ENCODE data around the gene SDK1. TPM values are rescaled to one million over a fixed set of nuclear protein-coding genes. Genes with fewer than 3 reads are reported as not detected.
"Not testable (repeated sequence)": the region's sequence is repeated elsewhere in the genome, so short reads cannot be mapped to it uniquely, and the experiment has no call there.

SDK1 gene
- total RNA-seq, 2 experiments from 2014 or later = 0.10 to 0.17 TPM

DNA sequence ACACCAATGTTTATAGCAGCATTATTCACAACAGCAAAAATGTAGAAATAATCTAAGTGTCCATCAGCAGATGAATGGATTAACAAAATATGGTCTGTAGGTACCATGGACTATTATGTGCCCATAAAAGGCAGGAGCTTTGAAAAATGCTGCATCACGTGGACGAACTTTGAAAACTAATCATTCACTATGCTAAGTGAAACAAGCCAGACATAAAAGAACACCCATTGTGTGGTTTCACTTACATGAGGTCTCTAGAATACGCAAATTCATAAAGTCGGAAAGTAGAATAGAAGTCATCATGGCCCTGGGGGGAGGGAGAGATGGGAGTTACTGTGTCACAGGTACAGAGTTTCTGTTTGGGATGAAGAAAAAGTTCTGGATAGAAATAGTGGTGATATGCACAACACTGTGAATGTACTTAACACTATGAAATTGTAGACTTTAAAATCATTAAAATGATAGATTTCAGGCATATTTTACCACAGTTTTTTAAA is 377.3 kb downstream of the SDK1 start:
- Mint-ChIP-seq H3K27ac (no peak overlapping the region), H3K9me3 (no peaks in the 10 kb centered on the region), H3K36me3 (ENCODE audit: low read depth) (no peaks in the 10 kb centered on the region), H3K4me3 (no peak overlapping the region), H3K27me3 (no peaks in the 10 kb centered on the region), H3K4me1 (no peaks in the 10 kb centered on the region)
- POLR2A ChIA-PET = no interaction called here
- CTCF ChIA-PET = no interaction called here
- DNase-seq = no peak

DNA sequence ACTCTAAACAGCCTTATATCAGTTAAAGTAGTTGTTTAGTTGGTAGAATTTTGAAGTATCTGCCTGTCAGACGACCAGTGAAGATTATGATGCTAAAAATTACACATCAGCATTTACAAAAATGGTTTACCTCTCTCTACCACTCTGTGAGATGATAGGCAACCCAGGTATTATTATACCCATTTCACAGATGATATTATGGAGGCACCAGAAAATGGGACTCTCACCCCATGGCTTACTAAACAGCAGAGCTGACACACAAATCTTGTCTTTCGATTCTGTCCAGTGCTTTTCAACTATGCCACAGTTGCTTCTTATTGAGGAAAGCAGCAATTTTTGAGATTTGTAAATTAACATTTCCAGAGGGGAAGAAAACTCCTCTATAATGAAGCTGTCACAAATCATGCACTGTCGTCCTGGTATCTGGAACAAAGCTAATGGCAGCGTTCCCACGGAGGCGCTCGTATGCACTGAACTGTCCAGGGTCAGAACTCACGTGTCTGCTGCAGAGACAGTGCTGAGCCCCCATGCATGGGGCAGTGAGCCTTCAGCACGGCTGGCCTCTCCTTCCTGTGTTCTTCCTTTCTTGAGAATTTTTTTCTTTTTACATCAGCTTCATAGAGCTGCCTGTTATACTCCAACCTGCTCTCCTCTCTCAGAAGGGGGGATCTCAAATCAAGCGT is 381.1 kb downstream of the SDK1 start:
- no peak for DNase-seq
- Mint-ChIP-seq H3K4me3 (no peak overlapping the region), H3K4me1 (no peaks in the 10 kb centered on the region), H3K27me3 (no peaks in the 10 kb centered on the region), H3K27ac (no peak overlapping the region), H3K9me3 (no peaks in the 10 kb centered on the region), H3K36me3 (ENCODE audit: low read depth) (no peaks in the 10 kb centered on the region)
- ChIA-PET CTCF (interaction anchor here (1.1 to 1.9 kb wide), 2 partner anchors 9 to 293 kb away, joined by 3 to 5 read pairs; no protein-coding TSS in a partner anchor), POLR2A (no interaction called here)

DNA sequence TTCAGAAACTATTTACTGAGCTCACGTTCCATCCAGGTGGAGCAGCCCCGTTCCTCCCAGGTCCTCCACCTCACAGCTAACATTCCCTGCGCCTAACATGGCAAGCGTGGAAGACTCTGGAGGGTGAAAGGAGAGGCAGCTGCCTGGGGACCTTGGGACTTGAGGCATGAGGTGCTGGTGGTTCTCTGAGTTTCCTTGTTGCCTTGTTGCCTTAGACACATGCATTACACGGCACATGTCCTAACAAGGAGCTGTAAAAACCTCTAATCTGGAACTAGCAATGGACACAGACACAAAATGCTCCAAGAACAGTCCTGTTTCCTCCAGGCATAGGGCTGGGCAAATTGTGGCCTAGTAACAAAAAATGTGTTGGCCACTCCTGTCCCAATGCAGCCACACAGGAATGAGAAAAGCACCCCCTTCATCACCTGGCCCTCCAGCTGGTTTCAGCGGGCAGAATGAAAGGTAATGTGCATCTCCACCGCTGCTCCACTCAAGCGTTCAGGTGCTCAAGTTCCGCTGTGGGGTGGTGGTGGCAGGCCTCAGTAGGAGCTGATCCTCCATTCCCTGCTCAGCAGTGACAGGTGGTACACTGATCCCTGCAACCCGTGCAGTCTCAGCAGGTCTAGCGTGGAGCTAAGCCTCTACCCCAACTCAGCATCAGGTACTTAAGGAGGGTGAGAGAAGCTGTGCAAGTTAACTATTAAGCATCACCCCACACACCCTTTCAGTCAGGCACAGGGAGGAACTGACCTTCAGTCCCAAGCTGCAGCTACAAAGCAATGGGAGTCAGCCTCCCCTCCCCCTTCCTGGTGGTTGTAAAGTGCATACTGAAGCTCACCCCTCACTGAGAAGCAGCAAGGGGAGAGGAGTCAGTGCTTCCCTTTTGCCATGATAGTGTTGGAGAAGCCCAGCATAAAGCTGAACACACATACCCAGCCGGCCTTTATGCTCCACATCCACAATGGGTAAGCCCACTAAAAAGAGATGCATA is 382.8 kb downstream of the SDK1 start:
- no peaks in the 10 kb centered on the region for H3K4me1 Mint-ChIP-seq
- no peaks in the 10 kb centered on the region for H3K9me3 Mint-ChIP-seq
- ChIA-PET CTCF (interaction anchor here (1.9 kb wide), 1 partner anchor 11 kb away, joined by 5 read pairs; no protein-coding TSS in a partner anchor), POLR2A (no interaction called here)
- H3K36me3 Mint-ChIP-seq (ENCODE audit: low read depth) = no peaks in the 10 kb centered on the region
- no peak overlapping the region for H3K27ac Mint-ChIP-seq
- no peak overlapping the region for H3K4me3 Mint-ChIP-seq
- no peak for DNase-seq
- no peaks in the 10 kb centered on the region for H3K27me3 Mint-ChIP-seq

DNA sequence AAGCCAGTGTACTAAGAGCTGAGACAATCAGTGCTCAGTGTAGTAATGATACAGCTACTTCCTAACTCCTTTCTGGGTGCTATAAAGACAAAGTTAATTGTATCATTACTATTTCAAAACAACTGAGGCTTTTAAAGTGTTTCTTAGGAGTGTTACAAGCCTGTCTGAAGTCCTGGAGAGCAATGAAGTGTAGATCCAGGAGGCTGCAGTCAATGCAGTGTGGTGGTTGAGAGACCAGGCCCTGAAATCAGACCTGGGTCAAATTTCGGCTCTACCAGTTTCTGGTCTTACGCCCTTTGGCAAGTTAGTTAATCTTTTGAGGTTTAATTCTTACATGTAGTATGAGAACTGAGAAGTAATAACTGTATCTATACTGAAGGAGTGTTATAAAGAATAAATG is 387.0 kb downstream of the SDK1 start:
- Mint-ChIP-seq H3K36me3 (ENCODE audit: low read depth) (no peaks in the 10 kb centered on the region), H3K9me3 (no peaks in the 10 kb centered on the region), H3K4me3 (no peak overlapping the region), H3K27ac (no peak overlapping the region), H3K4me1 (no peaks in the 10 kb centered on the region), H3K27me3 (no peaks in the 10 kb centered on the region)
- CTCF ChIA-PET = no interaction called here
- POLR2A ChIA-PET = no interaction called here
- no peak for DNase-seq

DNA sequence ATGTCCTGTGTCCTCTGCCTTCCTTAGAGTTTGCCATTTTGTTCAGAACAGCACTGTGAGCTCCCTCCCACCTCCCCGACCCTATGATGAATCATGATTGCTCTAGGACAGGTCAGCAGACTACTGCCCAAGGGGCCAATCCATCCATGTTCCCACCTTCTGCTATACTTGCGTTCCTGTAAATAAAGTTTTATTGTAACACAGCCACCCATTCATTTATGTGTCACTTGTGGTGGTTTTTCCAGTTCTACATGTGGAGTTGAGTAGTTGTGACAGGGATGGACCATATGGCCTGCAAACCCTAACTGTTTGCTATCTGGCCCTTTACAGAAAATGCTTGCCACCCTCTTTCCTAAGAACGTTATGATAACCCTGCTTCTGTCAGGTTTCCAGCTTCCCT is 387.8 kb downstream of the SDK1 start:
- ChIA-PET CTCF (no interaction called here), POLR2A (no interaction called here)
- Mint-ChIP-seq H3K9me3 (no peaks in the 10 kb centered on the region), H3K27me3 (no peaks in the 10 kb centered on the region), H3K36me3 (ENCODE audit: low read depth) (no peaks in the 10 kb centered on the region), H3K4me3 (no peak overlapping the region), H3K27ac (no peak overlapping the region), H3K4me1 (no peaks in the 10 kb centered on the region)
- no peak for DNase-seq

DNA sequence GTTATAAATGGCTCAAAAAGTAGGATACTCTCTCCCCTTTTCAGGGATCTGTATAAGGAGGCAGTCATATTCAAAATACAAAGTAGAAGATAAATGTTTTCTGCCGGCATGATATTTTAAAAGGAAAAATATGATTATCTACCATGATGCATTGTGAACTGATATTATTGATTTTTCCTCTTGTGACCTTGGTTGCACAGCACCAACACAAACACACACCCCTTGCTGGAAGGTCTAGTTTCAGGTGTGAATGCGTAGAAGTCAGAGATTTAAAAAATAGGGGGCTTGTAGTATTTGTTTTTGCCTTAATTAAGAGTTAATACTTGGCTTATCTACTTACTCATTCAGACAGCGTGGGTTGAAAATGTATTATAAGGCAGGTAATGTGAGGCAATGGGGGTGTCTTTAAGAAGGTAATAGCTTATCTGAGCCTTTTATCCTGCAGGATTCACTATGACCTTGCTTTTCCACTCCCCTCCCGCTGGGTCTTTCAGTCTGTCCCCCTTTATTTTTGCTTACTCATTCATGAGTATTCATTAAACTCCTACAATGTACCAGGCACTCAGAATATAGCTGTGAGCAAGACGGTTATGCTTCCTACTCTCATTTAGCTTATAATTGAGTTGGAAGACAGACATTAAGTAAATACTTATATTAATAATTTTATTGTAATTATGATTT is 390.6 kb downstream of the SDK1 start:
- H3K27ac Mint-ChIP-seq = no peak overlapping the region
- H3K4me1 Mint-ChIP-seq = no peaks in the 10 kb centered on the region
- H3K4me3 Mint-ChIP-seq = no peak overlapping the region
- no peaks in the 10 kb centered on the region for H3K27me3 Mint-ChIP-seq
- no peaks in the 10 kb centered on the region for H3K36me3 Mint-ChIP-seq (ENCODE audit: low read depth)
- ChIA-PET CTCF (no interaction called here), POLR2A (no interaction called here)
- H3K9me3 Mint-ChIP-seq = no peaks in the 10 kb centered on the region
- DNase-seq = no peak

DNA sequence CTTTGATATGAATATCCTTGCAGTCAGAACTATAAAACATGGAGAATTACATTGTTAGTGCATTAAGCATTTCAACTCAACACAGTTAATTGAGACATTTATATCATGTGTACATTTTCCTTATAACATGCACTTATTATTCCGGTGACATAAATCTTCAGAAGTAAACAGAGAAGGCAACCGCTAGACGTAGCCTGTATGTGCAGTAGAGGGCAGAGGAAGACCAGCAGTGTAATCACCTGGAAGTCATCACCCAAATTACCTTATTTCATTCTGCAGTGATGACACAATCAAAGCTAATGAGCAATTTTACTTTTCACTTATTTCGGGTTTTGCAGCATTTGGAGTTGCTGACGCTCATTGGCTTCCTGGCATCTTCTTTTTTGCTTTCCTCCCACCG is 394.6 kb downstream of the SDK1 start:
- CTCF ChIA-PET = no interaction called here
- Mint-ChIP-seq H3K9me3 (no peaks in the 10 kb centered on the region), H3K4me1 (peaks cover 10% of the 10 kb centered on the region), H3K4me3 (no peak overlapping the region), H3K27me3 (no peaks in the 10 kb centered on the region), H3K36me3 (ENCODE audit: low read depth) (no peaks in the 10 kb centered on the region), H3K27ac (no peak overlapping the region)
- no peak for DNase-seq
- POLR2A ChIA-PET = no interaction called here

DNA sequence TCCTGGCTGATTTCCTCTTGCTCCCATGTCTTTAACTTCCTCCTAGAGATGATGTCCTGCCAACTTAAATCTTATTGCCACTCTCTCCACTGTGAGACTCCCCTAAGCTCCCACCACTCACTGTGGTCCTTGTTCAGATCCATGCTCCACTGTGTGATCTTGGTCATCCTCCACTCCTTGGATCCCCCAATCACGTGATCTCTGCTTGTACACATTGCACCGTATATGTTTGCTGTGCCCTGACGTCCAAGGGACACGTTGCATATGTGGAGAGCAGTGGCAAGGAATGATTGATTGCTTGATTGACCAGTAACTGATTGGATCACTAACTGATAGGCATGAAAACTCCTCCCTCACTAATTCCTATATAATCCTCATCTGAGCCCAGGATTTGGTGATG is 395.1 kb downstream of the SDK1 start:
- Mint-ChIP-seq H3K4me3 (no peak overlapping the region), H3K36me3 (ENCODE audit: low read depth) (no peaks in the 10 kb centered on the region), H3K27me3 (no peaks in the 10 kb centered on the region), H3K9me3 (no peaks in the 10 kb centered on the region), H3K4me1 (peaks cover 10% of the 10 kb centered on the region), H3K27ac (no peak overlapping the region)
- CTCF ChIA-PET = no interaction called here
- POLR2A ChIA-PET = no interaction called here
- DNase-seq = no peak

DNA sequence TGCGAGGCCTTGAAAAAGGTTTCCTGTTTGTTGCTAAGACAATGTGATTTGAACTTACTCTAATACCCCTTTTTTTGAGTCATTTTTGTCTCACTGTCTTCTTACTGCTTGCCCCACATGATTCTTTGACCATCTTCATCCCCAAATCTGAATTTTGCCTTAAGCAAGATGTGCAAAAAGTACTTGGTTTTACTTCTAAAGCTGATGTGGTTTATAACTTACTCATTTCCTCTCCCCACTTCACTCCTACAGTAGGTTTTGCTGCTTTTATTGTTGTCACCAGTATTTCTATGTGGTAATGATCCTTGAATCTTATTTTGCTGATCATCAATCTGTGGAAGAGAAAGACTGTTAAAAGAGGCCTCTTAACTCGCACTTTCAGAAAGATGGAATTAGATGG is 396.4 kb downstream of the SDK1 start:
- no peaks in the 10 kb centered on the region for H3K36me3 Mint-ChIP-seq (ENCODE audit: low read depth)
- H3K27me3 Mint-ChIP-seq = no peaks in the 10 kb centered on the region
- H3K27ac Mint-ChIP-seq = no peak overlapping the region
- H3K4me1 Mint-ChIP-seq = peaks cover 10% of the 10 kb centered on the region
- DNase-seq = no peak
- H3K9me3 Mint-ChIP-seq = no peaks in the 10 kb centered on the region
- H3K4me3 Mint-ChIP-seq = no peak overlapping the region
- CTCF ChIA-PET = no interaction called here
- POLR2A ChIA-PET = interaction anchor here (0.6 kb wide), 1 partner anchor 55 kb away, joined by 3 read pairs; no protein-coding TSS in a partner anchor

DNA sequence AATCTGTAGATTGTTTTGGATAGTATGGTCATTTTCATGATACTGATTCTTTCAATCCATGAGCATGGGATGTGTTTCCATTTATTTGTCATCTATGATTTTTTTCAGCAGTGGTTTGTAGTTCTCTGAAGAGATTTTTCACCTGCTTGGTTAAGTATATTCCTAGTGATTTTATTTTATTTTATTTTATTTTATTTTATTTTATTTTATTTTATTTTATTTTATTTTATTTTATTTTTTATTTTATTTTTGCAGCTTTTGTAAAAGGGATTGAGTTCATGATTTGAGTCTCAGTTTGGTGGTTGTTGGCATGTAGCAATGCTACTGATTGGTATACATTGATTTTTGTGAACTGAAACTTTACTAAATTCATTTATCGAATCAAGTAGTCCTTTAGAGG is 404.2 kb downstream of the SDK1 start:
- Mint-ChIP-seq H3K36me3 (ENCODE audit: low read depth) (no peaks in the 10 kb centered on the region), H3K27me3 (peaks cover 2% of the 10 kb centered on the region), H3K4me1 (no peaks in the 10 kb centered on the region), H3K4me3 (no peak overlapping the region), H3K27ac (no peak overlapping the region), H3K9me3 (peaks cover 6% of the 10 kb centered on the region)
- ChIA-PET CTCF (no interaction called here), POLR2A (no interaction called here)
- no peak for DNase-seq

DNA sequence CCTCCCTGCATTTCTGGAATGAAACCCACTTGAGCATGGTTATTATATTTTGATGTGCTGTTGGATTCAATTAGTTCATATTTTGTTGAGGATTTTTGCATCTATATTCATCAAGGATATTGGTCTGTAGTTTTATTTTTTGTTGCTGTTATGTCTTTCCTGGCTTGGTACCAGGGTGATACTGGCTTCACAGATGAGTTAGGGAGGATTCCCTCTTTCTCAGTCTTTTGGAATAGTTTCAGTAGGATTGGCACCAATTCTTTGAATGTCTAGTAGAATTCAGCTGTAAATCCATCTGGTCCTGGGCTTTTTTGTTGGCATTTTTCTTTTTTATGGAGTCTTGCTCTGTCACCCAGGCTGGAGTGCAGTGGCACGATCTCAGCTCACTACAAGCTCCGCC is 405.0 kb downstream of the SDK1 start:
- H3K27ac Mint-ChIP-seq; H3K4me1 Mint-ChIP-seq; H3K36me3 Mint-ChIP-seq (ENCODE audit: low read depth); POLR2A ChIA-PET; H3K9me3 Mint-ChIP-seq; H3K27me3 Mint-ChIP-seq; DNase-seq; CTCF ChIA-PET; H3K4me3 Mint-ChIP-seq: not testable (repeated sequence)

DNA sequence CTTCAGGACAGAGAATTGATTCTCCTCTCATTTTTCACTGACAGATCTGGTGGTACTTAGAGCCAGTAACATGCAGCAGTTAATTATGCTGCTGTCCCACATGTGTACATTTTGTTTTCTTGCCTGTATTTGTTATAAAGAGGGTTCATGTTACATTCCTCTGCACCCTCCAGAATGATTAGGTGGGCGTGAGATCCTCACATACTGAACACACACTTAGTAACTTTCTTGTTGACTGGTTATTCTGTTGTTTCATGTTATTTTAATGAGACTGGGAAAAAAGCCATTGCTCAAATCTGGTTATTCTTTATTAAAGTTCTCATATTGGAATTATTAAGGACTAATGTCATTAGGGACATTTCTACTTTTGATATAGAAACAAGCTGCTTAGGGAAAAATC is 409.1 kb downstream of the SDK1 start:
- H3K27ac Mint-ChIP-seq = no peak overlapping the region
- H3K4me3 Mint-ChIP-seq = no peak overlapping the region
- ChIA-PET POLR2A (no interaction called here), CTCF (no interaction called here)
- peaks cover 2% of the 10 kb centered on the region for H3K27me3 Mint-ChIP-seq
- H3K36me3 Mint-ChIP-seq (ENCODE audit: low read depth) = no peaks in the 10 kb centered on the region
- peaks cover 6% of the 10 kb centered on the region for H3K9me3 Mint-ChIP-seq
- no peaks in the 10 kb centered on the region for H3K4me1 Mint-ChIP-seq
- DNase-seq = no peak

DNA sequence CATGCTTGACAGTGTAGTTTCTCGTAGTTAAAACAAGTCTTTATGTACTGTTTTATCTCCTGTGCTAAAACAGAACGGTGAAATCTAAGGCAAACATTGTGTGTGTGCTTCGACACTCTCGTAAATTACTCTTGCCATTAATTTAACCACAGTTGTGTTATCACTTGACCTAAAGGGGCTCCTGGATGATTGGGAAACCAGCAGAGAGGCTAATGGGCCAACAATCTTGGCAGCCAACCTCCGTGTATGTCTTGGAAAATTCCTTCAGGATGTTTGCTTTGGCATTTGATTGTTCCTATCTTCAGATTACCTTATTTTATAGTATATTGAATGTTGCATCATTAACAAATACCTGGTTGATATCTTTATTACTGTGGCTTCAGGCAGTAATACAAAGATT is 409.5 kb downstream of the SDK1 start:
- Mint-ChIP-seq H3K9me3 (peaks cover 6% of the 10 kb centered on the region), H3K27me3 (peaks cover 2% of the 10 kb centered on the region), H3K4me3 (no peak overlapping the region), H3K4me1 (no peaks in the 10 kb centered on the region), H3K36me3 (ENCODE audit: low read depth) (no peaks in the 10 kb centered on the region), H3K27ac (no peak overlapping the region)
- DNase-seq = no peak
- ChIA-PET POLR2A (no interaction called here), CTCF (no interaction called here)

All from activated CD4-positive, alpha-beta T cell treated with anti-CD3 and anti-CD28 coated beads, Interleukin-2, amount 10 ng/mL, durations not matched to agents 7 days and 5 days (primary cell).